ENCODE measurements around the gene CELA1. TPM values are rescaled to one million over a fixed set of nuclear protein-coding genes. Genes with fewer than 3 reads are reported as not detected.

CELA1 gene
- total RNA-seq, 1 experiment from 2014 or later = not detected

DNA sequence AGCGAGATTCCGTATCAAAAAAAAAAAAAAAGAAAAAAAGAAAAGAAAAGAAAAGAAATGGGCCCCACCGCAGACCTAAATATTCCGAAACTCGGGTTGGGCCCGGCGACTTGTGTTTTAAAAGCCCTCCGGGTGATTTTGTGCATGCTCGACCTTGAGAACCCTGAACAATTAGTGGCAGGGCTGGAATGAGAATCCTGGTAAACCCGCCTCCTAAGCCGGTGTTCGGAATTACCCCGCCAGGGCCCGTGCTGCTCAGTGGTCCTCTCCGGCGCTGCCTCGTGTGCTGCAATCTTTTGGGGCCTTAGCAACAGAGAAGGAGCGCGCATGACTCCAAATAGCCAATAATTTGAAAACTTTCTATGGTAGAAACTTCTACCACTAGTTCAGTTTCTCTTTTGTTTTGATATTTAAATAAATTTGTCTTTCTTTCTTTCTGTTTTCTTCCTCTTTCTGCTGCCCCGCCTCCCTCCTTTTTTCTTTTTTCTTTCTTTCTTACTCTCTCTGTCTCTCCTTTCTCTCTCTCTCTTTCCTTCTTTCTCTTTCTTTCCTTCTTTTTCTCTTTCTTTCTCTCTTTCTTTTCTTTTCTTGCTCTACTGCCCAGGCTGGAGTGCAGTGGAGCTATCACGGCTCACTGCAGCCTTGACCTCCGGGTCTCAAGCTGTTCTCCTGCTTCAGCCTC, 46.2 kb upstream of the CELA1 start:
- Histone ChIP-seq H3K27me3 (ENCODE audit: insufficient read depth, low read length) (no peaks in the 10 kb centered on the region), H4K5ac (ENCODE audit: insufficient read length, low read depth, low read length) (no peak overlapping the region), H3K56ac (ENCODE audit: insufficient read length, low read depth, low read length) (no peak overlapping the region), H3K23me2 (ENCODE audit: insufficient read length, low read depth, low read length, poor library complexity, severe bottlenecking) (peaks cover 10% of the 10 kb centered on the region), H2BK12ac (ENCODE audit: insufficient read length, low read depth, low read length) (no peak overlapping the region), H3K79me1 (ENCODE audit: insufficient read depth, low read depth, low read length, poor library complexity, severe bottlenecking) (no peaks in the 10 kb centered on the region), H4K8ac (replicated peaks; ENCODE audit: insufficient read length, low read depth, low read length) (no peak overlapping the region), H3K9ac (ENCODE audit: extremely low read depth, insufficient read length, low read length) (no peak overlapping the region), H2BK5ac (ENCODE audit: insufficient read length, low read length) (no peak overlapping the region), H2AK5ac (ENCODE audit: insufficient read length, low read length) (no peak overlapping the region), H3K79me2 (ENCODE audit: insufficient read depth, low read length) (no peaks in the 10 kb centered on the region), H3T11ph (ENCODE audit: low read length) (no peak overlapping the region), H3K4me2 (ENCODE audit: insufficient read depth, insufficient read length, low read length) (peak overlapping the region; percentile 79), H4K20me1 (ENCODE audit: control insufficient read depth, insufficient read depth, insufficient read length) (no peaks in the 10 kb centered on the region), H3K9me3 (ENCODE audit: control insufficient read depth, low read depth, low read length) (no peaks in the 10 kb centered on the region), H3K27ac (ENCODE audit: insufficient read length, low read depth, low read length) (no peak overlapping the region), H2BK120ac (ENCODE audit: low read depth, low read length, poor library complexity, severe bottlenecking) (no peak overlapping the region), H3K14ac (ENCODE audit: insufficient read depth, low read length) (no peak overlapping the region), H2BK15ac (ENCODE audit: low read depth, low read length) (no peak overlapping the region), H3K23ac (ENCODE audit: insufficient read length, low read depth, low read length) (no peak overlapping the region), H2BK20ac (ENCODE audit: low read depth, low read length, poor library complexity, severe bottlenecking) (no peak overlapping the region), H3K4me1 (ENCODE audit: insufficient read depth, low read length) (peaks cover 3% of the 10 kb centered on the region; the same call in 1 of the 2 replicates), H2AFZ (ENCODE audit: low read length) (no peak overlapping the region), H4K91ac (ENCODE audit: insufficient read length, low read depth, low read length) (no peak overlapping the region), H3K18ac (ENCODE audit: insufficient read length, low read depth, low read length) (no peak overlapping the region), H3K4ac (ENCODE audit: low read depth, low read length) (no peak overlapping the region)
- no CpG with 5 or more reads among the region's 22 CpGs for WGBS (ENCODE audit: extremely low coverage, insufficient read length, low lambda C conversion rate)
- Mint-ChIP-seq H3K27me3 (ENCODE audit: low read depth) (no peaks in the 10 kb centered on the region; the same call in 1 of the 2 replicates), H3K4me3 (peak overlapping the region; percentile 90 to 91), H3K36me3 (ENCODE audit: insufficient read depth in 1 of 3, low read depth in 3 of 3) (peaks cover 3 to 14% (median 9%) of the 10 kb centered on the region in 3 experiments; a peak in 6 of 7 replicates), H3K27ac (no peak overlapping the region; a peak in 2 of 7 replicates), H3K4me1 (peaks cover 33 to 42% of the 10 kb centered on the region in 2 experiments), H3K9me3 (no peaks in the 10 kb centered on the region)
- DNase-seq = peak; percentile 71
- TF ChIP-seq, protein P1, sequence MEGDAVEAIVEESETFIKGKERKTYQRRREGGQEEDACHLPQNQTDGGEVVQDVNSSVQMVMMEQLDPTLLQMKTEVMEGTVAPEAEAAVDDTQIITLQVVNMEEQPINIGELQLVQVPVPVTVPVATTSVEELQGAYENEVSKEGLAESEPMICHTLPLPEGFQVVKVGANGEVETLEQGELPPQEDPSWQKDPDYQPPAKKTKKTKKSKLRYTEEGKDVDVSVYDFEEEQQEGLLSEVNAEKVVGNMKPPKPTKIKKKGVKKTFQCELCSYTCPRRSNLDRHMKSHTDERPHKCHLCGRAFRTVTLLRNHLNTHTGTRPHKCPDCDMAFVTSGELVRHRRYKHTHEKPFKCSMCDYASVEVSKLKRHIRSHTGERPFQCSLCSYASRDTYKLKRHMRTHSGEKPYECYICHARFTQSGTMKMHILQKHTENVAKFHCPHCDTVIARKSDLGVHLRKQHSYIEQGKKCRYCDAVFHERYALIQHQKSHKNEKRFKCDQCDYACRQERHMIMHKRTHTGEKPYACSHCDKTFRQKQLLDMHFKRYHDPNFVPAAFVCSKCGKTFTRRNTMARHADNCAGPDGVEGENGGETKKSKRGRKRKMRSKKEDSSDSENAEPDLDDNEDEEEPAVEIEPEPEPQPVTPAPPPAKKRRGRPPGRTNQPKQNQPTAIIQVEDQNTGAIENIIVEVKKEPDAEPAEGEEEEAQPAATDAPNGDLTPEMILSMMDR (conservative IDR thresholded peaks at IDR 0.05) = no peak

Data from H9 (cell line).